RWPE1 (cell line): ENCODE results near the gene TASOR2.

Experiments
- CTCF ChIA-PET: fragments of 350-600 bp; sonication (Branson Sonifier 250); formaldehyde crosslinking; extraction: SDS; loops from one replicate; lab custom pipeline; 2021; lab: Yijun Ruan, JAX
- POLR2A ChIA-PET: fragments of 400-600 bp; formaldehyde crosslinking; extraction: SDS; loops from one replicate; lab custom pipeline; 2020; ENCODE audit warnings: antibody characterized with exemption; ENCODE audit not compliant: low non-redundant PET; lab: Yijun Ruan, JAX
- DNase-seq: peaks from one replicate; pipeline ENCODE4 v3.0.0; 2012; ENCODE audit warnings: low spot score
- H3K27ac ChIP-seq: fragments of 450-650 bp; 2 replicates; pipeline ENCODE4 v1.5.1; 2017
- CTCF ChIP-seq: fragments of 450-650 bp; conservative IDR thresholded peaks from 2 replicates; pipeline ENCODE4 v1.5.1; 2017; ENCODE audit warnings: low read depth, mild to moderate bottlenecking

Gene TASOR2

GRCh38 chr10:5692461-5693358 is 8.1 kb downstream of the TASOR2 start:
- peak overlapping the region; percentile 54 for H3K27ac ChIP-seq
- ChIA-PET CTCF (interaction anchor here (0.6 kb wide), 1 partner anchor 18 kb away, joined by 3 read pairs; no protein-coding TSS in a partner anchor), POLR2A (no interaction called here)
- no peak for TF ChIP-seq CTCF
- peak; percentile 33 for DNase-seq

GRCh38 chr10:5694573-5694972 is 9.9 kb downstream of the TASOR2 start:
- no peak overlapping the region for H3K27ac ChIP-seq
- no peak for TF ChIP-seq CTCF
- ChIA-PET CTCF (interaction anchor here (0.6 kb wide), 1 partner anchor 17 kb away, joined by 4 read pairs; no protein-coding TSS in a partner anchor), POLR2A (no interaction called here)
- no peak for DNase-seq

- CTCF ChIA-PET = no interaction called here
Observed at GRCh38 chr10:5697342-5697741, 12.7 kb downstream of the TASOR2 start.

GRCh38 chr10:5698062-5698461 is 13.4 kb downstream of the TASOR2 start:
- TF ChIP-seq CTCF = no peak
- CTCF ChIA-PET = interaction anchor here (0.6 kb wide), 1 partner anchor 632 kb away, joined by 3 read pairs; no protein-coding TSS in a partner anchor
- POLR2A ChIA-PET = no interaction called here
- H3K27ac ChIP-seq = no peak overlapping the region
- DNase-seq = no peak

More at GRCh38 chr10:5697342-5697741, 12.7 kb downstream of the TASOR2 start:
- no peak overlapping the region for H3K27ac ChIP-seq
- no peak for TF ChIP-seq CTCF
- no peak for DNase-seq
- POLR2A ChIA-PET = no interaction called here

GRCh38 chr10:5708356-5708755 is 23.7 kb downstream of the TASOR2 start:
- DNase-seq = no peak
- ChIA-PET POLR2A (no interaction called here), CTCF (interaction anchor here (0.6 to 0.7 kb wide), 3 partner anchors 24 to 1167 kb away, joined by 3 read pairs; no protein-coding TSS in a partner anchor)
- no peak for TF ChIP-seq CTCF
- H3K27ac ChIP-seq = no peak overlapping the region

GRCh38 chr10:5709865-5710264 is 25.2 kb downstream of the TASOR2 start:
- POLR2A ChIA-PET = no interaction called here
- CTCF ChIA-PET = no interaction called here
- H3K27ac ChIP-seq = no peak overlapping the region
- no peak for TF ChIP-seq CTCF
- DNase-seq = no peak
